NB4 (cell line): Measurements from ENCODE around the gene HYAL1.

Experiments
- CTCF ChIP-seq: IDR thresholded peaks from one replicate; pipeline ENCODE4 v1.5.1; 2012; ENCODE audit warnings: low read depth, low read length
- POLR2A ChIP-seq: IDR thresholded peaks from 2 replicates; pipeline ENCODE4 v1.6.1; 2011; ENCODE audit warnings: mild to moderate bottlenecking; ENCODE audit not compliant: insufficient read length; ENCODE audit errors: extremely low read depth

GRCh38 chr3:50303013-50303815 is at the start of gene HYAL1:
- no peak for TF ChIP-seq CTCF
- no peak for TF ChIP-seq POLR2A
